H1 (cell line): ENCODE measurements around the gene MRFAP1L1. TPM values are rescaled to one million over a fixed set of nuclear protein-coding genes. Genes with fewer than 3 reads are reported as not detected.

Experiments used
- CTCF ChIA-PET: fragments of 300-600 bp; sonication (Branson Sonifier 250); formaldehyde crosslinking; loops from one replicate; lab custom pipeline; 2021; ENCODE audit not compliant: partially characterized antibody; lab: Charles Lee
- POLR2A ChIA-PET: fragments of 300-600 bp; sonication (Branson Sonifier 250); formaldehyde crosslinking; loops from one replicate; lab custom pipeline; 2021; ENCODE audit warnings: inconsistent platforms; ENCODE audit not compliant: partially characterized antibody; lab: Charles Lee
- DNase-seq, 2 experiments: peaks; one replicate each; pipeline versions ENCODE4 v3.0.0 to v3.0.0-alpha.2; 2010 to 2022; ENCODE audit warnings: low spot score in 2 of 2, low read depth in 1 of 2, mixed read lengths in 1 of 2
- FAIRE-seq: peaks from 2 replicates; lab custom pipeline; 2011; peaks lifted over from hg19 to GRCh38; lab: Jason Lieb, UNC
- H2AFZ ChIP-seq: 2 replicates; pipeline ENCODE4 v1.8.1; 2012; ENCODE audit warnings: low read length, inconsistent platforms
- H2AK5ac ChIP-seq: 2 replicates; pipeline ENCODE4 v1.6.1; 2013; ENCODE audit warnings: low read depth, low read length
- H2BK120ac ChIP-seq: replicated peaks from 2 replicates; pipeline ENCODE3; 2013; ENCODE audit warnings: low read depth, low read length, inconsistent platforms
- H2BK12ac ChIP-seq: 2 replicates; pipeline ENCODE4 v1.6.1; 2013; ENCODE audit warnings: low read depth, low read length
- H2BK15ac ChIP-seq: 2 replicates; pipeline ENCODE4 v1.6.1; 2013; ENCODE audit warnings: low read length
- H2BK20ac ChIP-seq: 2 replicates; pipeline ENCODE4 v1.6.1; 2013; ENCODE audit warnings: low read length
- H2BK5ac ChIP-seq: 2 replicates; pipeline ENCODE4 v1.6.1; 2013; ENCODE audit warnings: low read depth, low read length
- H3K14ac ChIP-seq: 2 replicates; pipeline ENCODE4 v1.6.1; 2013; ENCODE audit warnings: inconsistent platforms; ENCODE audit not compliant: insufficient read length
- H3K18ac ChIP-seq: 2 replicates; pipeline ENCODE4 v1.6.1; 2013; ENCODE audit warnings: low read length; ENCODE audit errors: extremely low read depth
- H3K23ac ChIP-seq: 2 replicates; pipeline ENCODE4 v1.6.1; 2013; ENCODE audit warnings: inconsistent platforms; ENCODE audit not compliant: insufficient read length
- H3K23me2 ChIP-seq: 2 replicates; pipeline ENCODE4 v1.6.1; 2013; ENCODE audit warnings: low read depth, low read length
- H3K27ac ChIP-seq: 2 replicates; pipeline ENCODE4 v1.6.1; 2011; ENCODE audit warnings: low read depth, low read length, inconsistent platforms
- H3K27me3 ChIP-seq, 4 experiments: replicated peaks in 1 of 4; 1 replicate in 1 of 4; 2 replicates in 3 of 4; pipeline versions ENCODE4 v1.6.1 to v1.8.1; 2011 to 2013; ENCODE audit warnings: low read length in 3 of 4, mild to moderate bottlenecking in 3 of 4, inconsistent platforms in 2 of 4, mixed read lengths in 2 of 4, moderate library complexity in 1 of 4; ENCODE audit not compliant: control insufficient read depth in 3 of 4, insufficient read depth in 3 of 4; ENCODE audit errors: extremely low read depth in 1 of 4
- H3K36me3 ChIP-seq, 4 experiments: 2 replicates each; pipeline versions ENCODE4 v1.6.1 to v1.8.1; 2011 to 2013; ENCODE audit warnings: mild to moderate bottlenecking in 4 of 4, low read length in 3 of 4, moderate library complexity in 2 of 4, control low read depth in 1 of 4, inconsistent platforms in 1 of 4; ENCODE audit not compliant: insufficient read depth in 4 of 4, control insufficient read depth in 2 of 4
- H3K4ac ChIP-seq: replicated peaks from 2 replicates; pipeline ENCODE3; 2013; ENCODE audit warnings: low read length, low read depth, mixed read lengths, inconsistent platforms; ENCODE audit not compliant: insufficient read length
- H3K4me1 ChIP-seq, 4 experiments: replicated peaks in 1 of 4; 1 replicate in 1 of 4; 2 replicates in 3 of 4; pipeline versions ENCODE4 v1.6.1 to v1.8.1; 2011 to 2013; ENCODE audit warnings: low read length in 3 of 4, inconsistent platforms in 2 of 4, mixed read lengths in 1 of 4; ENCODE audit not compliant: insufficient read depth in 4 of 4, control insufficient read depth in 3 of 4
- H3K4me2 ChIP-seq, 2 experiments: 2 replicates each; pipeline versions ENCODE4 v1.6.1 to v1.8.1; 2011 to 2013; ENCODE audit warnings: low read depth in 2 of 2, low read length in 2 of 2, control low read depth in 1 of 2, inconsistent platforms in 1 of 2, mild to moderate bottlenecking in 1 of 2; ENCODE audit not compliant: insufficient read depth in 1 of 2
- H3K4me3 ChIP-seq, 4 experiments: fragments of 200-600, 300-600 bp in 1 of 4; sonication (generic), shearing (Covaris generic), sonication (Bioruptor Twin) in 1 of 4; 2 replicates each; pipeline versions ENCODE4 v1.5.1 to v1.8.1; 2011 to 2016; ENCODE audit warnings: low read length in 4 of 4, low read depth in 3 of 4, control low read depth in 2 of 4, inconsistent platforms in 2 of 4, mild to moderate bottlenecking in 2 of 4, mixed read lengths in 1 of 4, moderate library complexity in 1 of 4; ENCODE audit not compliant: insufficient read depth in 2 of 4; ENCODE audit errors: extremely low read depth in 1 of 4
- H3K56ac ChIP-seq: replicated peaks from 2 replicates; pipeline ENCODE3; 2013; ENCODE audit warnings: low read depth, mild to moderate bottlenecking, mixed read lengths, low read length, inconsistent platforms; ENCODE audit not compliant: insufficient read length
- H3K79me1 ChIP-seq: 2 replicates; pipeline ENCODE4 v1.6.1; 2013; ENCODE audit warnings: low read depth, low read length, control low read depth
- H3K79me2 ChIP-seq, 2 experiments: 2 replicates each; pipeline versions ENCODE4 v1.6.1 to v1.8.1; 2012 to 2013; ENCODE audit warnings: low read length in 2 of 2, mild to moderate bottlenecking in 2 of 2, inconsistent platforms in 1 of 2; ENCODE audit not compliant: insufficient read depth in 2 of 2, control insufficient read depth in 1 of 2
- H3K9ac ChIP-seq, 4 experiments: replicated peaks in 1 of 4; 1 replicate in 1 of 4; 2 replicates in 3 of 4; pipeline versions ENCODE4 v1.6.1 to v1.8.1; 2011 to 2013; ENCODE audit warnings: low read depth in 3 of 4, low read length in 3 of 4, control low read depth in 2 of 4, mild to moderate bottlenecking in 2 of 4, moderate library complexity in 2 of 4, inconsistent platforms in 1 of 4; ENCODE audit errors: extremely low read depth in 1 of 4
- H3K9me3 ChIP-seq, 2 experiments: 2 replicates each; pipeline versions ENCODE4 v1.6.1 to v1.8.1; 2012 to 2013; ENCODE audit warnings: mild to moderate bottlenecking in 2 of 2, moderate library complexity in 2 of 2, control low read depth in 1 of 2, inconsistent platforms in 1 of 2, low read depth in 1 of 2, low read length in 1 of 2, mixed read lengths in 1 of 2; ENCODE audit not compliant: insufficient read depth in 2 of 2
- H4K20me1 ChIP-seq, 2 experiments: replicated peaks in 1 of 2; 2 replicates each; pipeline versions ENCODE3 to v1.8.1; 2011 to 2013; ENCODE audit warnings: inconsistent platforms in 2 of 2, low read length in 2 of 2, mild to moderate bottlenecking in 1 of 2; ENCODE audit not compliant: insufficient read depth in 2 of 2, control insufficient read depth in 1 of 2
- H4K5ac ChIP-seq: 2 replicates; pipeline ENCODE4 v1.6.1; 2013; ENCODE audit warnings: low read length, low read depth, mixed read lengths, inconsistent platforms; ENCODE audit not compliant: insufficient read length
- H4K8ac ChIP-seq: 2 replicates; pipeline ENCODE4 v1.8.0; 2013; ENCODE audit warnings: mild to moderate bottlenecking, moderate library complexity, low read length, inconsistent platforms; ENCODE audit not compliant: insufficient read depth; ENCODE audit errors: extremely low read depth
- H4K91ac ChIP-seq: replicated peaks from 2 replicates; pipeline ENCODE3; 2013; ENCODE audit warnings: low read length, mixed read lengths, inconsistent platforms; ENCODE audit not compliant: insufficient read length
- BRCA1 ChIP-seq: IDR thresholded peaks from 2 replicates; pipeline ENCODE4 v1.6.1; 2012; ENCODE audit warnings: low read depth, low read length, improper control_type of control experiment
- EGR1 ChIP-seq: IDR thresholded peaks from 2 replicates; pipeline ENCODE4 v1.6.1; 2011; ENCODE audit warnings: low read depth, low read length, borderline replicate concordance
- EP300 ChIP-seq, 2 experiments: IDR thresholded peaks; 1 replicate in 1 of 2; 2 replicates in 1 of 2; pipeline ENCODE4 v1.6.1; 2011 to 2012; ENCODE audit warnings: low read depth in 2 of 2, low read length in 2 of 2, mild to moderate bottlenecking in 2 of 2, borderline replicate concordance in 1 of 2, inconsistent platforms in 1 of 2, moderate library complexity in 1 of 2
- FOSL1 ChIP-seq: IDR thresholded peaks from 2 replicates; pipeline ENCODE4 v1.6.1; 2011; ENCODE audit warnings: mild to moderate bottlenecking, low read depth, low read length, moderate library complexity; ENCODE audit not compliant: insufficient read depth
- GABPA ChIP-seq: IDR thresholded peaks from 2 replicates; pipeline ENCODE4 v1.6.1; 2011; ENCODE audit warnings: mild to moderate bottlenecking, low read length, moderate library complexity, borderline replicate concordance; ENCODE audit not compliant: insufficient read depth
- GTF2F1 ChIP-seq: IDR thresholded peaks from 2 replicates; pipeline ENCODE4 v1.6.1; 2012; ENCODE audit warnings: low read depth, low read length, improper control_type of control experiment, borderline replicate concordance
- JUND ChIP-seq: IDR thresholded peaks from 2 replicates; pipeline ENCODE4 v1.6.1; 2011; ENCODE audit warnings: mild to moderate bottlenecking, improper control_type of control experiment, low read length
- RBBP5 ChIP-seq: IDR thresholded peaks from 2 replicates; pipeline ENCODE4 v1.7.1; 2012; ENCODE audit warnings: low read depth, mild to moderate bottlenecking, inconsistent platforms, low read length, moderate library complexity, borderline replicate concordance
- SP4 ChIP-seq: IDR thresholded peaks from 2 replicates; pipeline ENCODE4 v1.6.1; 2012; ENCODE audit warnings: low read length, inconsistent platforms
- TAF7 ChIP-seq: optimal IDR thresholded peaks from 2 replicates; pipeline ENCODE3; 2011; ENCODE audit warnings: low read depth, mild to moderate bottlenecking, inconsistent platforms, low read length, moderate library complexity, borderline replicate concordance
- WGBS, 2 experiments: shearing (Covaris generic) in 1 of 2; methylation state at CpG; one replicate each; pipeline versions ENCODE4 v1.1.6 to v1.1.7; 2013 to 2015; ENCODE audit warnings: low lambda C conversion rate in 2 of 2, mixed read lengths in 2 of 2, inconsistent platforms in 1 of 2, low coverage in 1 of 2, missing lambda C conversion rate in 1 of 2; ENCODE audit not compliant: insufficient replicate concordance in 2 of 2, insufficient coverage in 1 of 2, insufficient read length in 1 of 2; ENCODE audit errors: extremely low coverage in 1 of 2, missing lambda C conversion rate in 1 of 2; 5-methylcytosine and 5-hydroxymethylcytosine counted together
- polyA plus RNA-seq, 7 experiments: library from polyadenylated mRNA; depleted of rRNA in 3 of 7; stranded (reverse) in 5 of 7; unstranded in 2 of 7; fragments of >200 nt in 5 of 7; fragments of 200-250 nt in 2 of 7; gene quantifications; 1 replicate in 5 of 7; 2 replicates in 1 of 7; 4 replicates in 1 of 7; pipeline versions ENCODE4 v1.2.1 to v1.2.3, GENCODE V29; 2011 to 2013; ENCODE audit warnings: missing spikeins in 2 of 7, mixed read lengths in 2 of 7
- total RNA-seq: library from RNA; stranded (reverse); fragmentation: NEBNext Ultra II Directional; extraction: Animal tissue kit (Norgen Biotek cat#: 25700); gene quantifications from 2 replicates; pipeline ENCODE4 v1.2.1, GENCODE V29; 2021
- TF ChIP-seq, protein P1 (sequence below): IDR thresholded peaks from 2 replicates; pipeline ENCODE4 v1.6.1; 2011; ENCODE audit warnings: low read length, improper control_type of control experiment

The MRFAP1L1 gene
- total and polyA plus RNA-seq, 2 of the 8 experiments (the other 6 are each of a cell fraction or from before 2014, with no cell fraction given), result 26.8 to 54.3 TPM

DNA sequence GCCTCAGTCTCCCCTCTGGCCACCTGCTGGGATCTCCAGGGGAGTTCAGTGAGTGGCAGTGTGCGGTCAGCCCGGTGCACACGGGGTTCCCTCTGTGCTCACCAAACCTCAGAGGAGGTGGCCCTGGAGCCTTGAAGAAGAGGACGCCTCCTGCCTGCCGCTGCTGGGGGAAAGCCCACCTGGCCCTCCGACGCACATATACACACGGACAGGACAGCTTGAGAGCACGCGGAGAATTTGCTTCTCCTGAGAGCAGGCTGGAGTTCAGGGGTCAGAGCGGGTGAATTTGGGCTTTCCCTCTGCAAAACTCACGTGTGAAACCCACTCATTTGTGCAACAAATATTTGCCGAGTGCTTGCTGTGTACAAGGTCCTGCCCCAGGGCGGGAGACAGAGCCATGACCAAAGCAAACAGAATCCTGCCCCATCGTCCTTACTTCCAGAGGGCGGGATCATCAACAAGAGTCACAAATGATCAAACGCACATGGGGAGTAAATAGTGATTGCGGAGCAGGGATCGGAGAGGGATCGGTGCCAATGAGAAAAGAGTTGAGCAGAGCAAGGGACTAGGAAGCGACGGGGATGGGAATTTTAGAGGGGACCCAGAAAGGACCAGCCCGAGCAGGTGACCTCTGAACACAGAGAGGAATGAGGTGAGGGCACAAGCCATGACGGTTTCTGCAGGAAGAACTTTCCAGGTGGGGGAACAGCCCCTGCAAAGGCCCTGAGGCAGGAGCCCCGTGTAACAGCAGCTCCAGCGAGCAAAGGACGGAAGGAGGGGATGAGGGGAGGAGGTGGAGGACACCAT lies 23.9 kb upstream of the MRFAP1L1 start:
- Histone ChIP-seq H3K23me2 (no peaks in the 10 kb centered on the region), H2BK20ac (no peak overlapping the region), H2BK15ac (no peak overlapping the region), H3K4me1 (peaks cover 0 to 4% (median 2%) of the 10 kb centered on the region in 4 experiments; a peak in 4 of 7 replicates), H4K5ac (no peak overlapping the region), H3K27ac (no peak overlapping the region), H2BK5ac (no peak overlapping the region), H2BK12ac (no peak overlapping the region), H2AFZ (peak overlapping the region; percentile 62; the same call in 1 of the 2 replicates), H3K27me3 (no peaks in the 10 kb centered on the region), H3K4me2 (no peak overlapping the region), H4K8ac (no peak overlapping the region), H3K4me3 (no peak overlapping the region), H2BK120ac (no peak overlapping the region), H3K56ac (no peak overlapping the region), H3K9me3 (no peaks in the 10 kb centered on the region), H3K36me3 (no peaks in the 10 kb centered on the region), H3K23ac (no peak overlapping the region), H4K20me1 (no peaks in the 10 kb centered on the region), H4K91ac (no peak overlapping the region), H3K9ac (no peak overlapping the region), H3K18ac (no peak overlapping the region), H3K4ac (no peak overlapping the region), H3K14ac (no peak overlapping the region), H2AK5ac (no peak overlapping the region), H3K79me2 (no peaks in the 10 kb centered on the region), H3K79me1 (no peaks in the 10 kb centered on the region)
- WGBS, 2 experiments, result 89% methylated on average over 27 of the region's 27 CpGs; no CpG with 5 or more reads in 1 of the 2 experiments
- FAIRE-seq, result no peak
- DNase-seq, result no peak
- ChIA-PET POLR2A (no interaction called here), CTCF (interaction anchor here (1.1 to 1.8 kb wide), 2 partner anchors 35 to 140 kb away, joined by 4 to 7 read pairs; no protein-coding TSS in a partner anchor)
- TF ChIP-seq FOSL1 (no peak), TAF7 (no peak), EGR1 (no peak), GABPA (no peak), SP4 (no peak), GTF2F1 (no peak), RBBP5 (no peak), EP300 (IDR thresholded peaks at IDR 0.05; ENCODE audit: borderline replicate concordance in 1 of 2, low read depth in 2 of 2, low read length in 2 of 2) (no peak), BRCA1 (no peak), JUND (no peak)
- TF ChIP-seq, protein P1, sequence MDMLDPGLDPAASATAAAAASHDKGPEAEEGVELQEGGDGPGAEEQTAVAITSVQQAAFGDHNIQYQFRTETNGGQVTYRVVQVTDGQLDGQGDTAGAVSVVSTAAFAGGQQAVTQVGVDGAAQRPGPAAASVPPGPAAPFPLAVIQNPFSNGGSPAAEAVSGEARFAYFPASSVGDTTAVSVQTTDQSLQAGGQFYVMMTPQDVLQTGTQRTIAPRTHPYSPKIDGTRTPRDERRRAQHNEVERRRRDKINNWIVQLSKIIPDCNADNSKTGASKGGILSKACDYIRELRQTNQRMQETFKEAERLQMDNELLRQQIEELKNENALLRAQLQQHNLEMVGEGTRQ, result no peak
